Mesendoderm (in vitro differentiated cells): ENCODE data around the gene ATP2A3.

ENCODE experiments used
- DNase-seq: peaks from one replicate; pipeline ENCODE4 v3.0.0; 2013
- H2AK5ac ChIP-seq: 2 replicates; pipeline ENCODE4 v1.6.1; 2013; ENCODE audit warnings: low read length, inconsistent platforms
- H2BK120ac ChIP-seq: 2 replicates; pipeline ENCODE4 v1.6.1; 2013; ENCODE audit warnings: low read depth, mild to moderate bottlenecking, low read length, moderate library complexity, mixed read lengths
- H2BK15ac ChIP-seq: replicated peaks from 2 replicates; pipeline ENCODE4 v1.6.1; 2013; ENCODE audit warnings: low read depth, mild to moderate bottlenecking, moderate library complexity
- H2BK5ac ChIP-seq: 2 replicates; pipeline ENCODE4 v1.6.1; 2013; ENCODE audit warnings: low read length, inconsistent platforms
- H3K18ac ChIP-seq: 2 replicates; pipeline ENCODE4 v1.6.1; 2013; ENCODE audit warnings: mild to moderate bottlenecking, low read length, mixed read lengths
- H3K23ac ChIP-seq: one replicate; pipeline ENCODE4 v1.6.1; 2013; ENCODE audit warnings: low read length
- H3K27ac ChIP-seq: 2 replicates; pipeline ENCODE4 v1.5.1; 2013; ENCODE audit warnings: low read depth, mild to moderate bottlenecking, inconsistent platforms, low read length, moderate library complexity
- H3K27me3 ChIP-seq: 2 replicates; pipeline ENCODE4 v1.6.1; 2013; ENCODE audit warnings: low read length, control low read depth, mild to moderate bottlenecking, inconsistent platforms; ENCODE audit not compliant: insufficient read depth, poor library complexity
- H3K36me3 ChIP-seq: 2 replicates; pipeline ENCODE4 v1.6.1; 2013; ENCODE audit warnings: low read length, inconsistent platforms; ENCODE audit not compliant: control insufficient read depth, insufficient read depth
- H3K4ac ChIP-seq: one replicate; pipeline ENCODE4 v1.6.1; 2013; ENCODE audit warnings: low read depth, mild to moderate bottlenecking, low read length, moderate library complexity
- H3K4me1 ChIP-seq: 2 replicates; pipeline ENCODE4 v1.6.1; 2013; ENCODE audit warnings: low read depth, low read length, inconsistent platforms; ENCODE audit not compliant: control insufficient read depth
- H3K4me2 ChIP-seq: 2 replicates; pipeline ENCODE4 v1.6.1; 2013; ENCODE audit warnings: low read length
- H3K4me3 ChIP-seq: 2 replicates; pipeline ENCODE4 v1.5.1; 2013; ENCODE audit warnings: mild to moderate bottlenecking, low read length
- H3K56ac ChIP-seq: one replicate; pipeline ENCODE4 v1.6.1; 2013; ENCODE audit warnings: low read length
- H3K79me1 ChIP-seq: 2 replicates; pipeline ENCODE4 v1.6.1; 2013; ENCODE audit warnings: low read length, inconsistent platforms
- H3K79me2 ChIP-seq: 2 replicates; pipeline ENCODE4 v1.6.1; 2013; ENCODE audit warnings: mild to moderate bottlenecking, low read length; ENCODE audit not compliant: control insufficient read depth, insufficient read depth
- H3K9ac ChIP-seq: 2 replicates; pipeline ENCODE4 v1.6.1; 2013; ENCODE audit warnings: low read length, inconsistent platforms
- H4K5ac ChIP-seq: one replicate; pipeline ENCODE4 v1.6.1; 2013; ENCODE audit warnings: low read length
- H4K8ac ChIP-seq: one replicate; pipeline ENCODE4 v1.6.1; 2013; ENCODE audit warnings: low read depth, mild to moderate bottlenecking, control low read depth, low read length, moderate library complexity
- WGBS: extraction: QIAGEN DNeasy Blood & Tissue Kit; methylation state at CpG from one replicate; pipeline ENCODE4 v1.1.7; 2013; ENCODE audit warnings: low lambda C conversion rate, missing lambda C conversion rate; ENCODE audit not compliant: insufficient coverage; ENCODE audit errors: extremely low coverage; 5-methylcytosine and 5-hydroxymethylcytosine counted together

ATP2A3 gene

GRCh38 chr17:3926860-3927627 is 37.2 kb downstream of the ATP2A3 start:
- H3K36me3 ChIP-seq: no peaks in the 10 kb centered on the region
- no peak overlapping the region for H2BK15ac ChIP-seq
- peaks cover 3% of the 10 kb centered on the region for H3K4me1 ChIP-seq
- no peak overlapping the region for H3K9ac ChIP-seq
- H3K79me1 ChIP-seq: no peaks in the 10 kb centered on the region
- H3K4ac ChIP-seq: no peak overlapping the region
- no peak overlapping the region for H2AK5ac ChIP-seq
- H4K5ac ChIP-seq: no peak overlapping the region
- no CpG with 5 or more reads among the region's 16 CpGs for WGBS
- no peak overlapping the region for H2BK120ac ChIP-seq
- H3K27ac ChIP-seq: no peak overlapping the region
- H3K4me3 ChIP-seq: no peak overlapping the region
- H2BK5ac ChIP-seq: no peak overlapping the region
- no peaks in the 10 kb centered on the region for H3K79me2 ChIP-seq
- no peak overlapping the region for H3K4me2 ChIP-seq
- H3K27me3 ChIP-seq: no peaks in the 10 kb centered on the region
- no peak overlapping the region for H3K23ac ChIP-seq
- H4K8ac ChIP-seq: no peak overlapping the region
- H3K18ac ChIP-seq: no peak overlapping the region
- DNase-seq: no peak
- H3K56ac ChIP-seq: no peak overlapping the region

- Histone ChIP-seq H3K9ac (no peak overlapping the region), H2BK5ac (no peak overlapping the region), H3K4me2 (no peak overlapping the region), H3K4ac (no peak overlapping the region), H4K8ac (no peak overlapping the region), H2BK15ac (no peak overlapping the region), H3K27ac (no peak overlapping the region), H3K79me1 (no peaks in the 10 kb centered on the region), H3K4me1 (peaks cover 3% of the 10 kb centered on the region), H3K23ac (no peak overlapping the region), H2AK5ac (no peak overlapping the region), H3K18ac (no peak overlapping the region), H3K36me3 (no peaks in the 10 kb centered on the region), H3K79me2 (no peaks in the 10 kb centered on the region), H3K56ac (peak overlapping the region; percentile 56), H2BK120ac (no peak overlapping the region), H4K5ac (no peak overlapping the region), H3K4me3 (no peak overlapping the region), H3K27me3 (no peaks in the 10 kb centered on the region)
- no CpG with 5 or more reads among the region's 17 CpGs for WGBS
- no peak for DNase-seq
Measured at GRCh38 chr17:3925684-3926485, 38.4 kb downstream of the ATP2A3 start.

GRCh38 chr17:3924512-3925350 is 39.5 kb downstream of the ATP2A3 start:
- Histone ChIP-seq H3K79me2 (no peaks in the 10 kb centered on the region), H3K4me1 (peaks cover 3% of the 10 kb centered on the region), H3K27ac (no peak overlapping the region), H3K36me3 (no peaks in the 10 kb centered on the region), H3K4me3 (no peak overlapping the region), H3K18ac (no peak overlapping the region), H3K4ac (no peak overlapping the region), H3K27me3 (no peaks in the 10 kb centered on the region), H2BK15ac (no peak overlapping the region), H3K79me1 (no peaks in the 10 kb centered on the region), H3K23ac (no peak overlapping the region), H4K5ac (no peak overlapping the region), H3K56ac (no peak overlapping the region), H3K4me2 (no peak overlapping the region), H2BK120ac (no peak overlapping the region), H2BK5ac (no peak overlapping the region), H4K8ac (no peak overlapping the region), H3K9ac (no peak overlapping the region), H2AK5ac (no peak overlapping the region)
- DNase-seq: no peak
- WGBS: no CpG with 5 or more reads among the region's 40 CpGs

DNA sequence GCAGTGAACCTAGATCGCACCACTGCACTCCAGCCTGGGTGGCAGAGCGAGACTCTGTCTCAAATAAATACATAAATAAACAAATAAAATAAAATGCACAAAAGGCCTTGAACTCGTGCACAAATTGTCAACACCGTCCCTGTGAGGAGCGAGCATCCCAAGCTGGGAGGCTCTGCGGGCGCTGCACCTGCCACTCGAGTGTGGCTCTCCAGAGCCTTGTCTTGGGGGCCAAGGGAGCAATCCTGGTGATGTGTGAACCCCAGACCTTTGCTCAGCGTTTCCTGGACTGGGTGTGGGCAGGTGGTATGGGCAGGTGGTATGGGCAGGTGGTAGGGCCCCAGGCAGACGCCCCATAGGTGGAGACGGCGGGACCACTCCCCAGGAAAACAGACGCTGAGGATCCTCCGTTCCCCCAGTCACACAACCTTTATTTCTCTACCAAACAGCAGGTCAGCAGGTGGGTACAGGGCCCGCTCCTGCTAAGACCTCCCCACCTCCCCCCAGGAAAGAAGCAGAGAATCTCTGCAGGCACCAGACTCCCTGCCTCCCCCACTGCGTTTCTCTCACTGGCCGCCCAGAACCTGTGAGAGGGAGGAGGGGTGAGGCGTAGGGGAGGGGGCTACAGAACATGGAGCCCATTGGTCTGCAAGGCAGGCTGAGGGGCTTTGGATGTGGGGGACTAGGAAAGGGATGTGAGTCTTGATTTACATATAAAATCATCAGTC is 40.6 kb downstream of the ATP2A3 start:
- Histone ChIP-seq H3K4me1 (peaks cover 3% of the 10 kb centered on the region), H4K5ac (no peak overlapping the region), H3K56ac (no peak overlapping the region), H3K27me3 (no peaks in the 10 kb centered on the region), H3K79me2 (no peaks in the 10 kb centered on the region), H3K79me1 (no peaks in the 10 kb centered on the region), H4K8ac (no peak overlapping the region), H2BK5ac (no peak overlapping the region), H3K4ac (no peak overlapping the region), H3K23ac (no peak overlapping the region), H3K4me2 (no peak overlapping the region), H2BK15ac (no peak overlapping the region), H2BK120ac (no peak overlapping the region), H3K9ac (no peak overlapping the region), H3K18ac (no peak overlapping the region), H3K4me3 (no peak overlapping the region), H3K36me3 (no peaks in the 10 kb centered on the region), H3K27ac (no peak overlapping the region), H2AK5ac (no peak overlapping the region)
- no CpG with 5 or more reads among the region's 18 CpGs for WGBS
- no peak for DNase-seq

GRCh38 chr17:3922765-3923164 is 41.5 kb downstream of the ATP2A3 start:
- Histone ChIP-seq H4K5ac (no peak overlapping the region), H3K36me3 (no peaks in the 10 kb centered on the region), H3K27ac (no peak overlapping the region), H3K27me3 (no peaks in the 10 kb centered on the region), H2BK5ac (no peak overlapping the region), H3K9ac (no peak overlapping the region), H3K56ac (no peak overlapping the region), H3K4me3 (no peak overlapping the region), H3K18ac (no peak overlapping the region), H2AK5ac (no peak overlapping the region), H4K8ac (no peak overlapping the region), H3K79me2 (no peaks in the 10 kb centered on the region), H3K4me2 (no peak overlapping the region), H3K23ac (no peak overlapping the region), H2BK15ac (no peak overlapping the region), H2BK120ac (no peak overlapping the region), H3K4me1 (peaks cover 3% of the 10 kb centered on the region), H3K79me1 (no peaks in the 10 kb centered on the region), H3K4ac (no peak overlapping the region)
- DNase-seq: no peak
- no CpG with 5 or more reads among the region's 7 CpGs for WGBS
